ENCODE data around the gene ZBED5. TPM values are rescaled to one million over a fixed set of nuclear protein-coding genes. Genes with fewer than 3 reads are reported as not detected.
A peak's percentile ranks its signal among the peaks of the same experiment; 100 is the strongest.

ZBED5 gene
- total and polyA plus RNA-seq, 7 donors = 20.0 to 47.8 (median 26.4) TPM

DNA sequence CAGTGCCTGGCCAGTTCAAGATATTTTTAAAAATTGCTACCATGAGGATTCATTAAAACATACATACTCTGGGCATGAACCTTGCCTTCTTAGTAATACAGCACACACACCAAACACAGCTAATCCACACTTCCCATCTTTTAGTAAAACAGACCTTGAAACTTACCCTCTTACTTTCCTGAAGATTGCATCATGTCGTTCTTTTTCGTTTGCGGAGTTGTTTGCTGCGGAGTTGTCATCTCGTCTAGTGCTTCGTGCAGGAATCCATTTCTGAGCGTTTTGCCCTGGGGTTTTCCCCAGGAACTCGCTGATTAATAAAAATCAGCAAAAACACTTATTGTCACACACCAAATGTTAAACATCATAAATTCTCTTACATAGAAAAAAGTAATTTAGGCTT is 52.1 kb downstream of the ZBED5 start:
- Histone ChIP-seq H3K4me1 (peaks cover 49% of the 10 kb centered on the region), H3K36me3 (ENCODE audit: insufficient read depth in 1 of 2, low read depth in 1 of 2) (peaks cover 19 to 65% of the 10 kb centered on the region in 2 donors), H3K27me3 (ENCODE audit: insufficient read depth in 3 of 3, low read length in 2 of 3) (no peaks in the 10 kb centered on the region), H3K4me3 (peak overlapping the region; percentile 97), H3K27ac (peak overlapping the region; percentile 99), H3K9me3 (no peaks in the 10 kb centered on the region)
- no peak for DNase-seq
- ATAC-seq = no peak
- intact Hi-C loops (cut with DNase I) = loop anchor here (5.0 kb wide), 4 partner anchors 38 to 92 kb away; partner anchors contain the start of genes CTR9 (in 1 of the 2) and ZBED5 (in 1 of the 2)
- TF ChIP-seq, protein P1, sequence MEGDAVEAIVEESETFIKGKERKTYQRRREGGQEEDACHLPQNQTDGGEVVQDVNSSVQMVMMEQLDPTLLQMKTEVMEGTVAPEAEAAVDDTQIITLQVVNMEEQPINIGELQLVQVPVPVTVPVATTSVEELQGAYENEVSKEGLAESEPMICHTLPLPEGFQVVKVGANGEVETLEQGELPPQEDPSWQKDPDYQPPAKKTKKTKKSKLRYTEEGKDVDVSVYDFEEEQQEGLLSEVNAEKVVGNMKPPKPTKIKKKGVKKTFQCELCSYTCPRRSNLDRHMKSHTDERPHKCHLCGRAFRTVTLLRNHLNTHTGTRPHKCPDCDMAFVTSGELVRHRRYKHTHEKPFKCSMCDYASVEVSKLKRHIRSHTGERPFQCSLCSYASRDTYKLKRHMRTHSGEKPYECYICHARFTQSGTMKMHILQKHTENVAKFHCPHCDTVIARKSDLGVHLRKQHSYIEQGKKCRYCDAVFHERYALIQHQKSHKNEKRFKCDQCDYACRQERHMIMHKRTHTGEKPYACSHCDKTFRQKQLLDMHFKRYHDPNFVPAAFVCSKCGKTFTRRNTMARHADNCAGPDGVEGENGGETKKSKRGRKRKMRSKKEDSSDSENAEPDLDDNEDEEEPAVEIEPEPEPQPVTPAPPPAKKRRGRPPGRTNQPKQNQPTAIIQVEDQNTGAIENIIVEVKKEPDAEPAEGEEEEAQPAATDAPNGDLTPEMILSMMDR (IDR thresholded peaks at IDR 0.05) = no peak
- WGBS, 3 donors = 75 to 77% (median 76%) methylated on average over 8 of the region's 8 CpGs

DNA sequence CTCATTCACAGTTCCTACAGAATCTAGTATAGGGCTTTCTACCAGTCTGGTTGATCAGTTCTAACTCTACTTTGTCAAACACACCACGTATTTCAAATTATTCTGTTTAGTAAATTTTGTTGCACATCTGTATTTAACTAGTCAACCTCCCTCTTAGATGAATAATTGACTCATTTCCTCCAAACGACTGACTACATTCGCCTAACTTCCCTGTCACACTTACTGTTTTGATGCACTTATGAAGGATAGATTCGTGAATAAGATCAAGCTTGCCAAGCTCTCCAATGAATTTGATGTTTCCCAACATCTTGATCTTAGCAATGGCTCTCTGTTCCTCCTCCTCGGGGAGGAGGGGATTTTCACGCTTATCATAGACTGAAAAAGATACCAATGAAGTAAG is 54.2 kb downstream of the ZBED5 start:
- H3K4me3 ChIP-seq = no peak overlapping the region
- H3K27ac ChIP-seq = no peak overlapping the region
- intact Hi-C loops (cut with DNase I) = loop anchor here (2.0 to 5.0 kb wide), 2 partner anchors 41 to 99 kb away; no protein-coding TSS in a partner anchor
- no peak for ATAC-seq
- DNase-seq = no peak
- peaks cover 35 to 86% of the 10 kb centered on the region in 2 donors for H3K36me3 ChIP-seq (ENCODE audit: insufficient read depth in 1 of 2, low read depth in 1 of 2)
- H3K4me1 ChIP-seq = peaks cover 42% of the 10 kb centered on the region
- TF ChIP-seq, protein P1 (IDR thresholded peaks at IDR 0.05) = no peak
- no peaks in the 10 kb centered on the region for H3K9me3 ChIP-seq
- WGBS, 3 donors = 65 to 73% (median 71%) methylated on average over 6 of the region's 6 CpGs
- H3K27me3 ChIP-seq (ENCODE audit: insufficient read depth in 3 of 3, low read length in 2 of 3) = no peaks in the 10 kb centered on the region

Other genes with a start within 250 kb of the ZBED5 start
- gene IRAG1, start 164.3 kb downstream of the ZBED5 start, total RNA-seq = 1 to 10 TPM; 3.9 to 9.4 (median 4.4) TPM
- 1 to 10 TPM; 1.4 to 2.4 (median 1.8) TPM for gene IRAG1, start 164.3 kb downstream of the ZBED5 start, polyA plus RNA-seq
- 10 to 100 TPM; 20.9 to 31.0 (median 26.1) TPM for gene CTR9, start 106.8 kb downstream of the ZBED5 start, total RNA-seq
- gene CTR9, start 106.8 kb downstream of the ZBED5 start, polyA plus RNA-seq = 10 to 100 TPM; 16.4 to 41.6 (median 17.7) TPM
- 100 to 1,000 TPM; 652 to 809 (median 709) TPM for gene EIF4G2, start 49.1 kb downstream of the ZBED5 start, total RNA-seq
- gene EIF4G2, start 49.1 kb downstream of the ZBED5 start, polyA plus RNA-seq = 100 to 1,000 TPM; 308 to 726 (median 645) TPM

Data from psoas muscle (tissue), 8 donors.